GM12891 (cell line): Measurements from ENCODE around the gene EML1.

ENCODE experiments used
- POLR2A ChIP-seq: IDR thresholded peaks from 2 replicates; pipeline ENCODE4 v1.6.1; 2011; ENCODE audit warnings: low read depth, low read length, control low read depth
- SPI1 ChIP-seq: IDR thresholded peaks from 2 replicates; pipeline ENCODE4 v1.6.1; 2011; ENCODE audit warnings: low read depth, low read length, control low read depth

DNA sequence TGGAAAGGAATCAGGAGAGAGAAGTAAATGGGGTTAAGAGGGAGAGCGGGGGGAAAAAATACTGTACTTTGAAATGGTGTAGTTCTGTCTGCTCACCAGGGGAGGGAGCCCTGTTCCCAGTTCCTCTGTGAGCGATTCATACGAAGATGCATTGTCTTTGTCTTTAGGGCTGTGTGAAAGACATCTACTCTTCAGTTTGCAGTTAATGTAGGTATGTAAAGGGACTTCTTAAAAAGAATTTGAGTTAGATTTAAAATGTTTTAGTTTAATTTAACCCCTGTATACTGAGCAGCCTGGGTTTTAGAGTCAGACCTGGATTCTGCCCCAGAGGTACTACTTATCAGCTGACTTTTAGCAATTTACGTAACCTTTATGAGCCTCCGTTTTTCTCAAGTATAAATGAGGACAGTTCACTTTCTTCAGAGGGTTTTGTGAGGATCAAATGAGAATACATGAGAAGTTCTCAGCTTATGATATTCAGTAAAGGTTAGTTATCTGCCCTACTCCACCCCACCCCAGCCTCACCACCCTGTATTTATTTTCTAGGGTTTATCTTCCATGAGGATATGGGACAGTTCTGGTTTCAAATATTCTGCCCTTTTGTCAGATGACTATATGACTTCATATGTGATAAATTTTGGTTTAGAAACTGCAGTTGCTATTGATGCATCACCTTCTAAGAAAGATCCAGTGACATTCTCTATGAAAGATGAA lies 189.5 kb downstream of the EML1 start:
- TF ChIP-seq POLR2A: no peak
- TF ChIP-seq SPI1: peak; percentile 72
